ENCODE measurements around the gene SPINK8. TPM values are rescaled to one million over a fixed set of nuclear protein-coding genes. Genes with fewer than 3 reads are reported as not detected.

SPINK8 gene
- total and polyA plus RNA-seq, 2 of the 4 experiments (the other 2 are of a cell fraction) = not detected

- Histone ChIP-seq H4K5ac (ENCODE audit: low read depth, low read length) (no peak overlapping the region), H3K56ac (ENCODE audit: extremely low read depth, insufficient read depth, low read length) (no peak overlapping the region), H3K4me3 (ENCODE audit: insufficient read depth, low read depth, low read length) (no peak overlapping the region), H3K27me3 (ENCODE audit: control insufficient read depth, insufficient read depth, low read length) (peaks cover 13% of the 10 kb centered on the region), H3K9me1 (ENCODE audit: insufficient read depth, low read length) (no peaks in the 10 kb centered on the region), H3K4me1 (ENCODE audit: control insufficient read depth, insufficient read depth, low read length) (no peaks in the 10 kb centered on the region), H3K27ac (ENCODE audit: insufficient read depth, low read length) (no peak overlapping the region), H4K91ac (ENCODE audit: insufficient read depth, low read depth, low read length) (no peak overlapping the region), H2BK5ac (ENCODE audit: low read depth, low read length, poor library complexity, severe bottlenecking) (no peak overlapping the region), H2AK5ac (ENCODE audit: low read depth, low read length) (no peak overlapping the region), H2AFZ (replicated peaks; ENCODE audit: low read length, poor library complexity) (no peak overlapping the region), H3K18ac (ENCODE audit: low read depth, low read length) (no peak overlapping the region), H3K14ac (replicated peaks; ENCODE audit: low read depth, low read length) (no peak overlapping the region), H3K23ac (ENCODE audit: low read depth, low read length) (no peak overlapping the region), H3K9me3 (ENCODE audit: control insufficient read depth, insufficient read depth, low read length) (no peaks in the 10 kb centered on the region; the same call in 1 of the 2 replicates), H2BK120ac (ENCODE audit: low read depth, low read length) (no peak overlapping the region), H4K20me1 (ENCODE audit: insufficient read depth, low read length) (no peaks in the 10 kb centered on the region), H3K36me3 (ENCODE audit: control insufficient read depth, insufficient read depth, low read length) (no peaks in the 10 kb centered on the region), H3K4me2 (ENCODE audit: low read depth, low read length) (no peak overlapping the region), H3K9ac (ENCODE audit: low read depth, low read length) (no peak overlapping the region), H3K4ac (ENCODE audit: low read depth, low read length) (no peak overlapping the region), H2AK9ac (replicated peaks; ENCODE audit: low read depth, low read length, poor library complexity) (no peak overlapping the region), H2BK15ac (ENCODE audit: low read depth, low read length) (no peak overlapping the region), H2BK20ac (ENCODE audit: low read depth, low read length) (no peak overlapping the region), H4K8ac (ENCODE audit: low read depth in 2 of 2, low read length in 2 of 2) (no peak overlapping the region), H3K79me1 (ENCODE audit: low read depth in 1 of 2, low read length in 2 of 2) (no peaks in the 10 kb centered on the region)
- BruUV-seq (replicated peaks) = no TSS peak
- DNase-seq (no peak), ATAC-seq (ENCODE audit: low read depth) (no peak)
- POLR2A ChIA-PET (ENCODE audit: unreplicated experiment) = no interaction called here
- CTCF ChIA-PET = no interaction called here
- intact Hi-C loops (cut with micrococcal nuclease) (no loop called here), in situ Hi-C loops (cut with MboI; ENCODE audit: low sequenced_read_pairs) (no loop called here), dilution Hi-C loops (cut with HindIII; ENCODE audit: low sequenced_read_pairs, unreplicated experiment) (no loop called here)
- TF ChIP-seq MAFK (IDR thresholded peaks at IDR 0.05; ENCODE audit: low read depth, low read length) = no peak
- WGBS, 2 experiments (ENCODE audit: extremely low coverage in 2 of 2, insufficient read length in 1 of 2) = no CpG with 5 or more reads among the region's 1 CpG
Observed at GRCh38 chr3:48364840-48365239, 31.4 kb upstream of the SPINK8 start.
